H1 (cell line): ENCODE measurements around the gene DGKH. TPM values are rescaled to one million over a fixed set of nuclear protein-coding genes. Genes with fewer than 3 reads are reported as not detected.

Source experiments
- CTCF ChIA-PET: fragments of 300-600 bp; sonication (Branson Sonifier 250); formaldehyde crosslinking; loops from one replicate; lab custom pipeline; 2021; ENCODE audit not compliant: partially characterized antibody; lab: Charles Lee
- POLR2A ChIA-PET: fragments of 300-600 bp; sonication (Branson Sonifier 250); formaldehyde crosslinking; loops from one replicate; lab custom pipeline; 2021; ENCODE audit warnings: inconsistent platforms; ENCODE audit not compliant: partially characterized antibody; lab: Charles Lee
- DNase-seq, 2 experiments: peaks; one replicate each; pipeline versions ENCODE4 v3.0.0 to v3.0.0-alpha.2; 2010 to 2022; ENCODE audit warnings: low spot score in 2 of 2, low read depth in 1 of 2, mixed read lengths in 1 of 2
- FAIRE-seq: peaks from 2 replicates; lab custom pipeline; 2011; peaks lifted over from hg19 to GRCh38; lab: Jason Lieb, UNC
- H2AFZ ChIP-seq: 2 replicates; pipeline ENCODE4 v1.8.1; 2012; ENCODE audit warnings: low read length, inconsistent platforms
- H2AK5ac ChIP-seq: 2 replicates; pipeline ENCODE4 v1.6.1; 2013; ENCODE audit warnings: low read depth, low read length
- H2BK120ac ChIP-seq: replicated peaks from 2 replicates; pipeline ENCODE3; 2013; ENCODE audit warnings: low read depth, low read length, inconsistent platforms
- H2BK12ac ChIP-seq: 2 replicates; pipeline ENCODE4 v1.6.1; 2013; ENCODE audit warnings: low read depth, low read length
- H2BK15ac ChIP-seq: 2 replicates; pipeline ENCODE4 v1.6.1; 2013; ENCODE audit warnings: low read length
- H2BK20ac ChIP-seq: 2 replicates; pipeline ENCODE4 v1.6.1; 2013; ENCODE audit warnings: low read length
- H2BK5ac ChIP-seq: 2 replicates; pipeline ENCODE4 v1.6.1; 2013; ENCODE audit warnings: low read depth, low read length
- H3K14ac ChIP-seq: 2 replicates; pipeline ENCODE4 v1.6.1; 2013; ENCODE audit warnings: inconsistent platforms; ENCODE audit not compliant: insufficient read length
- H3K18ac ChIP-seq: 2 replicates; pipeline ENCODE4 v1.6.1; 2013; ENCODE audit warnings: low read length; ENCODE audit errors: extremely low read depth
- H3K23ac ChIP-seq: 2 replicates; pipeline ENCODE4 v1.6.1; 2013; ENCODE audit warnings: inconsistent platforms; ENCODE audit not compliant: insufficient read length
- H3K23me2 ChIP-seq: 2 replicates; pipeline ENCODE4 v1.6.1; 2013; ENCODE audit warnings: low read depth, low read length
- H3K27ac ChIP-seq: 2 replicates; pipeline ENCODE4 v1.6.1; 2011; ENCODE audit warnings: low read depth, low read length, inconsistent platforms
- H3K27me3 ChIP-seq, 4 experiments: replicated peaks in 1 of 4; 1 replicate in 1 of 4; 2 replicates in 3 of 4; pipeline versions ENCODE4 v1.6.1 to v1.8.1; 2011 to 2013; ENCODE audit warnings: low read length in 3 of 4, mild to moderate bottlenecking in 3 of 4, inconsistent platforms in 2 of 4, mixed read lengths in 2 of 4, moderate library complexity in 1 of 4; ENCODE audit not compliant: control insufficient read depth in 3 of 4, insufficient read depth in 3 of 4; ENCODE audit errors: extremely low read depth in 1 of 4
- H3K36me3 ChIP-seq, 4 experiments: 2 replicates each; pipeline versions ENCODE4 v1.6.1 to v1.8.1; 2011 to 2013; ENCODE audit warnings: mild to moderate bottlenecking in 4 of 4, low read length in 3 of 4, moderate library complexity in 2 of 4, control low read depth in 1 of 4, inconsistent platforms in 1 of 4; ENCODE audit not compliant: insufficient read depth in 4 of 4, control insufficient read depth in 2 of 4
- H3K4ac ChIP-seq: replicated peaks from 2 replicates; pipeline ENCODE3; 2013; ENCODE audit warnings: low read length, low read depth, mixed read lengths, inconsistent platforms; ENCODE audit not compliant: insufficient read length
- H3K4me1 ChIP-seq, 4 experiments: replicated peaks in 1 of 4; 1 replicate in 1 of 4; 2 replicates in 3 of 4; pipeline versions ENCODE4 v1.6.1 to v1.8.1; 2011 to 2013; ENCODE audit warnings: low read length in 3 of 4, inconsistent platforms in 2 of 4, mixed read lengths in 1 of 4; ENCODE audit not compliant: insufficient read depth in 4 of 4, control insufficient read depth in 3 of 4
- H3K4me2 ChIP-seq, 2 experiments: 2 replicates each; pipeline versions ENCODE4 v1.6.1 to v1.8.1; 2011 to 2013; ENCODE audit warnings: low read depth in 2 of 2, low read length in 2 of 2, control low read depth in 1 of 2, inconsistent platforms in 1 of 2, mild to moderate bottlenecking in 1 of 2; ENCODE audit not compliant: insufficient read depth in 1 of 2
- H3K4me3 ChIP-seq, 4 experiments: fragments of 200-600, 300-600 bp in 1 of 4; sonication (generic), shearing (Covaris generic), sonication (Bioruptor Twin) in 1 of 4; 2 replicates each; pipeline versions ENCODE4 v1.5.1 to v1.8.1; 2011 to 2016; ENCODE audit warnings: low read length in 4 of 4, low read depth in 3 of 4, control low read depth in 2 of 4, inconsistent platforms in 2 of 4, mild to moderate bottlenecking in 2 of 4, mixed read lengths in 1 of 4, moderate library complexity in 1 of 4; ENCODE audit not compliant: insufficient read depth in 2 of 4; ENCODE audit errors: extremely low read depth in 1 of 4
- H3K56ac ChIP-seq: replicated peaks from 2 replicates; pipeline ENCODE3; 2013; ENCODE audit warnings: low read depth, mild to moderate bottlenecking, mixed read lengths, low read length, inconsistent platforms; ENCODE audit not compliant: insufficient read length
- H3K79me1 ChIP-seq: 2 replicates; pipeline ENCODE4 v1.6.1; 2013; ENCODE audit warnings: low read depth, low read length, control low read depth
- H3K79me2 ChIP-seq, 2 experiments: 2 replicates each; pipeline versions ENCODE4 v1.6.1 to v1.8.1; 2012 to 2013; ENCODE audit warnings: low read length in 2 of 2, mild to moderate bottlenecking in 2 of 2, inconsistent platforms in 1 of 2; ENCODE audit not compliant: insufficient read depth in 2 of 2, control insufficient read depth in 1 of 2
- H3K9ac ChIP-seq, 4 experiments: replicated peaks in 1 of 4; 1 replicate in 1 of 4; 2 replicates in 3 of 4; pipeline versions ENCODE4 v1.6.1 to v1.8.1; 2011 to 2013; ENCODE audit warnings: low read depth in 3 of 4, low read length in 3 of 4, control low read depth in 2 of 4, mild to moderate bottlenecking in 2 of 4, moderate library complexity in 2 of 4, inconsistent platforms in 1 of 4; ENCODE audit errors: extremely low read depth in 1 of 4
- H3K9me3 ChIP-seq, 2 experiments: 2 replicates each; pipeline versions ENCODE4 v1.6.1 to v1.8.1; 2012 to 2013; ENCODE audit warnings: mild to moderate bottlenecking in 2 of 2, moderate library complexity in 2 of 2, control low read depth in 1 of 2, inconsistent platforms in 1 of 2, low read depth in 1 of 2, low read length in 1 of 2, mixed read lengths in 1 of 2; ENCODE audit not compliant: insufficient read depth in 2 of 2
- H4K20me1 ChIP-seq, 2 experiments: replicated peaks in 1 of 2; 2 replicates each; pipeline versions ENCODE3 to v1.8.1; 2011 to 2013; ENCODE audit warnings: inconsistent platforms in 2 of 2, low read length in 2 of 2, mild to moderate bottlenecking in 1 of 2; ENCODE audit not compliant: insufficient read depth in 2 of 2, control insufficient read depth in 1 of 2
- H4K5ac ChIP-seq: 2 replicates; pipeline ENCODE4 v1.6.1; 2013; ENCODE audit warnings: low read length, low read depth, mixed read lengths, inconsistent platforms; ENCODE audit not compliant: insufficient read length
- H4K8ac ChIP-seq: 2 replicates; pipeline ENCODE4 v1.8.0; 2013; ENCODE audit warnings: mild to moderate bottlenecking, moderate library complexity, low read length, inconsistent platforms; ENCODE audit not compliant: insufficient read depth; ENCODE audit errors: extremely low read depth
- H4K91ac ChIP-seq: replicated peaks from 2 replicates; pipeline ENCODE3; 2013; ENCODE audit warnings: low read length, mixed read lengths, inconsistent platforms; ENCODE audit not compliant: insufficient read length
- BRCA1 ChIP-seq: IDR thresholded peaks from 2 replicates; pipeline ENCODE4 v1.6.1; 2012; ENCODE audit warnings: low read depth, low read length, improper control_type of control experiment
- RFX5 ChIP-seq: IDR thresholded peaks from 2 replicates; pipeline ENCODE4 v1.6.1; 2011; ENCODE audit warnings: low read depth, low read length, improper control_type of control experiment, borderline replicate concordance
- SIX5 ChIP-seq: IDR thresholded peaks from 2 replicates; pipeline ENCODE4 v1.6.1; 2011; ENCODE audit warnings: mild to moderate bottlenecking, low read depth, low read length
- TBP ChIP-seq: IDR thresholded peaks from 2 replicates; pipeline ENCODE4 v1.6.1; 2011; ENCODE audit warnings: low read depth, low read length, improper control_type of control experiment
- YY1 ChIP-seq: IDR thresholded peaks from 2 replicates; pipeline ENCODE4 v1.6.1; 2011; ENCODE audit warnings: low read depth, mild to moderate bottlenecking, low read length
- ZNF274 ChIP-seq: IDR thresholded peaks from 2 replicates; pipeline ENCODE4 v1.7.0; 2012; ENCODE audit warnings: low read length, borderline replicate concordance; ENCODE audit errors: extremely low read depth
- WGBS, 2 experiments: shearing (Covaris generic) in 1 of 2; methylation state at CpG; one replicate each; pipeline versions ENCODE4 v1.1.6 to v1.1.7; 2013 to 2015; ENCODE audit warnings: low lambda C conversion rate in 2 of 2, mixed read lengths in 2 of 2, inconsistent platforms in 1 of 2, low coverage in 1 of 2, missing lambda C conversion rate in 1 of 2; ENCODE audit not compliant: insufficient replicate concordance in 2 of 2, insufficient coverage in 1 of 2, insufficient read length in 1 of 2; ENCODE audit errors: extremely low coverage in 1 of 2, missing lambda C conversion rate in 1 of 2; 5-methylcytosine and 5-hydroxymethylcytosine counted together
- polyA plus RNA-seq, 7 experiments: library from polyadenylated mRNA; depleted of rRNA in 3 of 7; stranded (reverse) in 5 of 7; unstranded in 2 of 7; fragments of >200 nt in 5 of 7; fragments of 200-250 nt in 2 of 7; gene quantifications; 1 replicate in 5 of 7; 2 replicates in 1 of 7; 4 replicates in 1 of 7; pipeline versions ENCODE4 v1.2.1 to v1.2.3, GENCODE V29; 2011 to 2013; ENCODE audit warnings: missing spikeins in 2 of 7, mixed read lengths in 2 of 7
- total RNA-seq: library from RNA; stranded (reverse); fragmentation: NEBNext Ultra II Directional; extraction: Animal tissue kit (Norgen Biotek cat#: 25700); gene quantifications from 2 replicates; pipeline ENCODE4 v1.2.1, GENCODE V29; 2021

Gene DGKH
- total and polyA plus RNA-seq, 2 of the 8 experiments (the other 6 are each of a cell fraction or from before 2014, with no cell fraction given): 2.1 to 7.9 TPM

- Histone ChIP-seq H4K5ac (no peak overlapping the region), H4K91ac (no peak overlapping the region), H2BK15ac (no peak overlapping the region), H3K56ac (no peak overlapping the region), H3K9me3 (no peaks in the 10 kb centered on the region), H3K79me2 (no peaks in the 10 kb centered on the region), H3K23me2 (no peaks in the 10 kb centered on the region), H3K4me2 (no peak overlapping the region), H2AK5ac (no peak overlapping the region), H3K27ac (no peak overlapping the region), H4K8ac (no peak overlapping the region), H3K9ac (no peak overlapping the region), H2BK5ac (no peak overlapping the region), H2BK12ac (no peak overlapping the region), H3K4me1 (no peaks in the 10 kb centered on the region), H2BK20ac (no peak overlapping the region), H3K14ac (no peak overlapping the region), H3K18ac (no peak overlapping the region), H2AFZ (no peak overlapping the region), H3K79me1 (no peaks in the 10 kb centered on the region), H3K27me3 (no peaks in the 10 kb centered on the region), H3K36me3 (no peaks in the 10 kb centered on the region), H3K4me3 (no peak overlapping the region), H3K23ac (no peak overlapping the region), H4K20me1 (no peaks in the 10 kb centered on the region), H2BK120ac (no peak overlapping the region), H3K4ac (no peak overlapping the region)
- no peak for DNase-seq
- FAIRE-seq: no peak
- TF ChIP-seq TBP (no peak), RFX5 (no peak), BRCA1 (no peak), YY1 (no peak), SIX5 (no peak), ZNF274 (no peak)
- ChIA-PET CTCF (interaction anchor here (1.4 to 1.9 kb wide), 2 partner anchors 9 to 17 kb away, joined by 3 to 7 read pairs; no protein-coding TSS in a partner anchor), POLR2A (no interaction called here)
- 87% methylated on average over 4 of the region's 4 CpGs; no CpG with 5 or more reads in 1 of the 2 experiments for WGBS, 2 experiments
These were observed 184.2 kb downstream of the DGKH start for GRCh38 chr13:42232671-42233070.
